Thyroid gland (tissue), 4 donors: ENCODE results near the gene TAPBPL. TPM values are rescaled to one million over a fixed set of nuclear protein-coding genes. Genes with fewer than 3 reads are reported as not detected.
"Not testable (repeated sequence)": the region's sequence is repeated elsewhere in the genome, so short reads cannot be mapped to it uniquely, and the experiment has no call there.

Source experiments
- DNase-seq, 2 donors: peaks; one replicate each; pipeline ENCODE4 v3.0.0-alpha.2; 2019
- H3K27ac ChIP-seq, 3 donors: fragments of 200-600 bp; sonication (generic); 1 replicate in 2 of 3; 2 replicates in 1 of 3; pipeline ENCODE4 v1.5.1; 2016 to 2019; ENCODE audit warnings: mild to moderate bottlenecking in 1 of 3, moderate library complexity in 1 of 3
- H3K27me3 ChIP-seq: fragments of 200-600 bp; sonication (generic); one replicate; pipeline ENCODE4 v1.5.1; 2019
- H3K36me3 ChIP-seq, 2 donors: fragments of 200-600 bp; sonication (generic); one replicate each; pipeline ENCODE4 v1.5.1; 2016 to 2019
- H3K4me1 ChIP-seq, 2 donors: fragments of 200-600 bp; sonication (generic); one replicate each; pipeline ENCODE4 v1.5.1; 2017 to 2019
- H3K4me3 ChIP-seq, 3 donors: fragments of 200-600 bp; sonication (generic); replicated peaks in 1 of 3; 1 replicate in 2 of 3; 2 replicates in 1 of 3; pipeline ENCODE4 v1.5.1; 2016; ENCODE audit warnings: mild to moderate bottlenecking in 1 of 3
- H3K9me3 ChIP-seq: fragments of 200-600 bp; sonication (generic); one replicate; pipeline ENCODE4 v1.5.1; 2017
- POLR2A ChIP-seq, 2 donors: fragments of 450-650 bp; IDR thresholded peaks; one replicate each; pipeline ENCODE4 v1.6.1; 2017; ENCODE audit warnings: antibody characterized with exemption in 2 of 2, mild to moderate bottlenecking in 2 of 2, moderate library complexity in 1 of 2
- WGBS, 2 donors: methylation state at CpG; one replicate each; pipeline ENCODE4 v1.1.5; 2017; 5-methylcytosine and 5-hydroxymethylcytosine counted together
- intact Hi-C: fragments of 100-400 bp; cut with DNase I; formaldehyde crosslinking; loops from one replicate; pipeline ENCODE4 v1.15.1; 2023
- total RNA-seq, 4 donors: library from RNA; depleted of rRNA; stranded (reverse); fragments of >200 nt; gene quantifications; one replicate each; pipeline ENCODE4 v1.2.3, GENCODE V29; 2016
- TF ChIP-seq, protein P1 (sequence below), 6 experiments: fragments of 200-600 bp in 3 of 6; fragments of 450-650 bp in 3 of 6; sonication (generic) in 3 of 6; IDR thresholded peaks; one replicate each; pipeline ENCODE4 v1.5.1; 2016 to 2019; ENCODE audit warnings: antibody characterized with exemption in 6 of 6, mild to moderate bottlenecking in 2 of 6, inconsistent platforms in 1 of 6, moderate library complexity in 1 of 6

TAPBPL gene
- total RNA-seq, 4 donors from 2014 or later = 29.3 to 70.1 (median 59.4) TPM

DNA sequence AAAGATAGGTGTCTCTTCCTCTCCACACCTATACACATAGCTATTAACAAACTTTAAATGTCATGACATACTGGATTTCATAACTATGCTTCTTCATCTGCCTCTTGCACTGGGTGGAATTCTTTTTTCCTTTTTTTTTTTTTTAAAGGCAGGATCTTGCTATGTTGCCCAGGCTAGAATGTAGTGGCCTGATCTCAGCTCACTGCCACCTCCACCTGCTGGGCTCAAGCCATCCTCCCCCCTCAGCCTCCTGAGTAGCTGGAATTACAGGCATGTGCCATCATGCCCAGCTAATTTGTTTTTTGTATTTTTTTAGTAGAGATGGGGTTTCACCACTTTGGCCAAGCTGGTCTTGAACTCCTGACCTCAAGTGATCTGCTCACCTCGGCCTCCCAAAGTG is 36.4 kb downstream of the TAPBPL start:
- intact Hi-C loops = no loop called here
- H3K36me3 ChIP-seq = no peaks in the 10 kb centered on the region
- no peak overlapping the region for H3K4me3 ChIP-seq
- H3K27me3 ChIP-seq = no peaks in the 10 kb centered on the region
- DNase-seq = no peak
- no peaks in the 10 kb centered on the region for H3K9me3 ChIP-seq
- no peak for TF ChIP-seq POLR2A (IDR thresholded peaks at IDR 0.05)
- TF ChIP-seq, protein P1, sequence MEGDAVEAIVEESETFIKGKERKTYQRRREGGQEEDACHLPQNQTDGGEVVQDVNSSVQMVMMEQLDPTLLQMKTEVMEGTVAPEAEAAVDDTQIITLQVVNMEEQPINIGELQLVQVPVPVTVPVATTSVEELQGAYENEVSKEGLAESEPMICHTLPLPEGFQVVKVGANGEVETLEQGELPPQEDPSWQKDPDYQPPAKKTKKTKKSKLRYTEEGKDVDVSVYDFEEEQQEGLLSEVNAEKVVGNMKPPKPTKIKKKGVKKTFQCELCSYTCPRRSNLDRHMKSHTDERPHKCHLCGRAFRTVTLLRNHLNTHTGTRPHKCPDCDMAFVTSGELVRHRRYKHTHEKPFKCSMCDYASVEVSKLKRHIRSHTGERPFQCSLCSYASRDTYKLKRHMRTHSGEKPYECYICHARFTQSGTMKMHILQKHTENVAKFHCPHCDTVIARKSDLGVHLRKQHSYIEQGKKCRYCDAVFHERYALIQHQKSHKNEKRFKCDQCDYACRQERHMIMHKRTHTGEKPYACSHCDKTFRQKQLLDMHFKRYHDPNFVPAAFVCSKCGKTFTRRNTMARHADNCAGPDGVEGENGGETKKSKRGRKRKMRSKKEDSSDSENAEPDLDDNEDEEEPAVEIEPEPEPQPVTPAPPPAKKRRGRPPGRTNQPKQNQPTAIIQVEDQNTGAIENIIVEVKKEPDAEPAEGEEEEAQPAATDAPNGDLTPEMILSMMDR (IDR thresholded peaks at IDR 0.05) = no peak
- no peak overlapping the region for H3K27ac ChIP-seq
- 72 to 91% methylated on average over 1 of the region's 1 CpG for WGBS, 2 donors
- H3K4me1 ChIP-seq = peaks cover 7 to 8% of the 10 kb centered on the region in 2 donors

DNA sequence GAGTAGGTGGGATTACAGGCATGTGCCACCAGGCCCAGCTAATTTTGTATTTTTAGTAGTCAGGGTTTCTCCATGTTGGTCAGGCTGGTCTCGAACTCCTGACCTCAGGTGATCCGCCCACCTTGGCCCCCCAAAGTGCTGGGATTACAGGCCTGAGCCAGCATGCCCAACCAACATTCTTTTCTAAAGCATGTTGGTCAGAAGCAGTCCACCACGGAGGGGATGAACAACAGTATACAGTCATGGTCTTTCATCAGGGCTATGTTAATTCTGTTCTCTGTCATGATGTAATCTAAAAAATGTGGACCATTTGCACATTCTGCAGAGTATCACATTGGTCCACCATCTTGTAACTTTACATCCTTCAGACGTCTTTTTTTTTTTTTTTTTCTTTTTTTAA is 37.6 kb downstream of the TAPBPL start:
- Histone ChIP-seq H3K27ac (no peak overlapping the region), H3K9me3 (no peaks in the 10 kb centered on the region), H3K4me1 (peaks cover 9 to 11% of the 10 kb centered on the region in 2 donors), H3K36me3 (no peaks in the 10 kb centered on the region), H3K27me3 (no peaks in the 10 kb centered on the region), H3K4me3 (no peak overlapping the region)
- 68% methylated on average over 4 of the region's 4 CpGs for WGBS, 2 donors
- TF ChIP-seq, protein P1 (IDR thresholded peaks at IDR 0.05) = no peak
- TF ChIP-seq POLR2A (IDR thresholded peaks at IDR 0.05) = no peak
- no peak for DNase-seq
- intact Hi-C loops = no loop called here

DNA sequence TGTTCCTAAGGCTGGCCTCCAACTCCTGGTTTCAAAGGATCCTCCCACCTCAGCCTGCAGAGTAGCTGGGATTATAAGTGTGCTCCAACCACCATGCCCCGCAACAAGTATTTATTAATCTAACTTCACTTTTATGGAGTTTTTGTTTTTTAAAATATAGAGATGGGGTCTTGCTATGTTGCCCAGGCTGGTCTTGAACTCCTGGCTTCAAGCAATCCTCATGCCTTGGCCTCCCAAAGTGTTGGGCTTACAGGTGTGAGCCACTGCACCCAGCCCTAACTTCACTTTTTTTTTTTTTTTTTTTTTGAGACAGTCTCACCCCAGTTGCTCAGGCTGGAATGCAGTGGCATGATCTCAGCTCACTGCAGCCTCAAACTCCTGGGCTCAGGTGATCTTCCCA is 38.8 kb downstream of the TAPBPL start:
- H3K27ac ChIP-seq, H3K9me3 ChIP-seq, intact Hi-C loops, DNase-seq, H3K36me3 ChIP-seq, H3K4me3 ChIP-seq, H3K27me3 ChIP-seq: not testable (repeated sequence)
- 97 to 100% methylated on average over 1 of the region's 1 CpG for WGBS, 2 donors
- H3K4me1 ChIP-seq = peaks cover 15 to 18% of the 10 kb centered on the region in 2 donors

DNA sequence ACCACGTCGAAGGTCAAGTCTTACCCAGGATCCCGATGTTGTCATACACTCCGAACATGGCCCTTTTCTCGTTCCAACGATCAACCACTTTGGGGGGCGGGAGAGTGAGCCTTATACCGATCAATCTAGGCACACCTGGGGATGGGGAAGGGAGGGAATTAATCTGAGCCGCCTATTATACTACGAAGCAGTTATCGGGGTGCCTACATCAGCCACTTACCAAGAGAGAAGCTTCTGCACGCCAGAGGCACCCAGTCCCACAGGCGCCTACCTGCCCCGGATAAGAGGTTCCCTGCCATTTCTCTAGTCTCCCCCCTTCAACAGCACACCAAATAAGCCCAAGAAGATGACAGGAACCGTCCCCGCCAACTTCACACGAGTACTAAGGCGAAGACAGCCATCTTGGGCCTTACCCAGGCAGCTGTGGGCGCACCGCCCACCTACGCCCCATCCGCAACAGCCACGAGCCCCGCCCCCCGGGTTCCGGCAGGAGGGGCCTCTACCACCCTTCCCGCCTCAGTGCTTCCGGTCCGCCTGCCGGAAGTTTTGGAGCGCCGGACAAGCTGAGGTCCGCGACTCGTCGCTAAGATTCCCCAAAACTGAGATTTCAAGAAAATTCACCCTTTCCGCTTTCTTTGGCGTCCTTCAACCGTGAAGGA is 41.1 kb downstream of the TAPBPL start, which contains the start of gene MRPL51:
Gene MRPL51 (minus strand): TSS at position 425 of the 659 bp plus-strand sequence. CDS start 126 bp downstream, at position 299.
- peak within 1 kb of the TSS; percentile 71 to 98 (median 93) for H3K27ac ChIP-seq
- DNase-seq = peak; percentile 98
- no peaks in the 10 kb centered on the region for H3K9me3 ChIP-seq
- 2% methylated on average over 29 to 33 of the region's 39 CpGs for WGBS, 2 donors
- no peaks in the 10 kb centered on the region for H3K27me3 ChIP-seq
- intact Hi-C loops = loop anchor here (2.0 kb wide), 1 partner anchor 44 kb away; no protein-coding TSS in a partner anchor
- H3K4me3 ChIP-seq = peak within 1 kb of the TSS; percentile 53 to 99 (median 82)
- H3K4me1 ChIP-seq = peaks cover 15 to 18% of the 10 kb centered on the region in 2 donors
- peaks cover 0 to 3% of the 10 kb centered on the region in 2 donors for H3K36me3 ChIP-seq
- TF ChIP-seq POLR2A (IDR thresholded peaks at IDR 0.05) = peak; percentile 14 to 92
- TF ChIP-seq, protein P1 (IDR thresholded peaks at IDR 0.05) = no peak

DNA sequence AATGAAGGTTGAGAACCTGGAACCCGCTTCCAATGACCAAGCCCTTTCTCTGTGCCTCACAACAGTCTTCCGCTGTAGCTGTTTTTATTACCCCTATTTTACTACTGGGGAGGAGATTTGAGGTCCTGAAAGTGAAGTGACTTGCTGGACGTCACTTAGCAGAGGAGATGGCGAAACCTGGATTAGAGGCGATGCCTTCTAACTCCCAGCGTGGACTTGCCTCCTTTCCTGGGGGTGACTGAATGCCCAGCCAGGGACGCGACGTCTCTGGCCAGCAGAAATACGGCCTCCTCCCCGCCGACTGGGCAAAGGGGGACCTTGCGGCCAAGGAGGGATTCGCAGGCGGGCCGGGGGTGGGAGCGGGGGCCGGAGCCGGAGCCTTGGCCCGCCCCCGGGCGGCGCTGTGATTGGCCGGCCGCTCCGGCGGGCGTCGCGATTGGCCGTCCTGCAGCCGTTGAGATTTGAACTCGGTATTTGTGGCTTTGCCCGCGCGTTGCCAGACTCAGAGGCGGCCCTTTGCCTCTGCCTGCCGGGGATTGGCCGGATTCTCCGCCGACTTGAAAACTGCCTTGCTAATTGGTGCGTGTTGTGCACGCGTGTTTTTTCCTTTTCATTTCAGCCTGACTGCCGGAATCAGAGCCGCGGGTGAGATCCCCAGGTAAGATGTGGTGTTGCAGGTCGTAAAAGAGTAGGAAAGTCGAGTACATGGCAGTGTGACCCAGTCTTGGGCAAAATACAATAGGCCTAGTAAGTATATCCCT is 41.8 kb downstream of the TAPBPL start, which contains the start of gene NCAPD2:
Gene NCAPD2 (plus strand): TSS at position 606 of the 761 bp plus-strand sequence. CDS start 997 bp downstream, outside the sequence.
- Histone ChIP-seq H3K27me3 (no peaks in the 10 kb centered on the region), H3K4me1 (peaks cover 15 to 18% of the 10 kb centered on the region in 2 donors), H3K4me3 (peak within 1 kb of the TSS; percentile 53 to 99 (median 82)), H3K9me3 (no peaks in the 10 kb centered on the region), H3K36me3 (peaks cover 0 to 3% of the 10 kb centered on the region in 2 donors), H3K27ac (peak within 1 kb of the TSS; percentile 71 to 98 (median 93))
- intact Hi-C loops = loop anchor here (2.0 kb wide), 1 partner anchor 43 kb away; no protein-coding TSS in a partner anchor
- DNase-seq = peak; percentile 96
- WGBS, 2 donors = 0% methylated on average over 22 to 30 of the region's 49 CpGs
- TF ChIP-seq, protein P1 (IDR thresholded peaks at IDR 0.05) = peak in 4 of 6 experiments; percentile 31 to 67 (median 63)
- no peak for TF ChIP-seq POLR2A (IDR thresholded peaks at IDR 0.05)
